HEK293T (cell line): ENCODE data around the gene SCAF4.

Experiments
- CTCF ChIA-PET: fragments of 350-600 bp; formaldehyde crosslinking; extraction: SDS; loops from one replicate; lab custom pipeline; 2021; ENCODE audit warnings: antibody characterized with exemption, inconsistent platforms; lab: Yijun Ruan, JAX
- POLR2A ChIA-PET: fragments of 350-600 bp; formaldehyde crosslinking; extraction: SDS; loops from one replicate; lab custom pipeline; 2020; ENCODE audit warnings: antibody characterized with exemption, inconsistent platforms; lab: Yijun Ruan, JAX
- DNase-seq: peaks from one replicate; pipeline ENCODE4 v3.0.0; 2012; ENCODE audit warnings: mixed read lengths; ENCODE audit errors: extremely low spot score
- ARNT ChIP-seq: fragments of 450-650 bp; IDR thresholded peaks from 2 replicates; pipeline ENCODE4 v1.6.1; 2017; ENCODE audit warnings: mild to moderate bottlenecking
- BHLHE40 ChIP-seq: fragments of 450-650 bp; IDR thresholded peaks from 2 replicates; pipeline ENCODE4 v1.6.1; 2016; ENCODE audit warnings: mild to moderate bottlenecking, moderate library complexity, borderline replicate concordance
- CTBP1 ChIP-seq: fragments of 450-650 bp; IDR thresholded peaks from 2 replicates; pipeline ENCODE4 v1.6.1; 2016; ENCODE audit warnings: borderline replicate concordance
- ELF4 ChIP-seq: fragments of 450-650 bp; IDR thresholded peaks from 2 replicates; pipeline ENCODE4 v1.6.1; 2017; ENCODE audit warnings: antibody characterized with exemption
- FOXA1 ChIP-seq: fragments of 450-650 bp; IDR thresholded peaks from 2 replicates; pipeline ENCODE4 v1.6.1; 2016; ENCODE audit warnings: mild to moderate bottlenecking
- FOXK2 ChIP-seq: fragments of 450-650 bp; IDR thresholded peaks from 2 replicates; pipeline ENCODE4 v1.6.1; 2016; ENCODE audit warnings: mild to moderate bottlenecking
- FOXM1 ChIP-seq: fragments of 450-650 bp; IDR thresholded peaks from 2 replicates; pipeline ENCODE4 v1.6.1; 2017; ENCODE audit warnings: mild to moderate bottlenecking, borderline replicate concordance
- HDGF ChIP-seq: fragments of 450-650 bp; IDR thresholded peaks from 2 replicates; pipeline ENCODE4 v1.6.1; 2017; ENCODE audit warnings: antibody characterized with exemption, borderline replicate concordance
- L3MBTL2 ChIP-seq: fragments of 450-650 bp; conservative IDR thresholded peaks from 2 replicates; pipeline ENCODE4 v1.6.1; 2016; ENCODE audit warnings: mild to moderate bottlenecking
- LEF1 ChIP-seq: fragments of 450-650 bp; IDR thresholded peaks from 2 replicates; pipeline ENCODE4 v1.6.1; 2017; ENCODE audit warnings: mild to moderate bottlenecking, borderline replicate concordance
- NFRKB ChIP-seq: fragments of 450-650 bp; IDR thresholded peaks from 2 replicates; pipeline ENCODE4 v1.6.1; 2016; ENCODE audit warnings: mild to moderate bottlenecking, moderate library complexity
- SP1 ChIP-seq: fragments of 450-650 bp; IDR thresholded peaks from 2 replicates; pipeline ENCODE4 v1.6.1; 2017
- SUZ12 ChIP-seq: fragments of 450-650 bp; IDR thresholded peaks from 2 replicates; pipeline ENCODE4 v1.6.1; 2016; ENCODE audit warnings: mild to moderate bottlenecking
- TARDBP ChIP-seq: fragments of 450-650 bp; IDR thresholded peaks from 2 replicates; pipeline ENCODE4 v1.6.1; 2016
- ZNF384 ChIP-seq: fragments of 450-650 bp; IDR thresholded peaks from 2 replicates; pipeline ENCODE4 v1.6.1; 2016
- TF ChIP-seq, protein P1 (sequence below): fragments of 450-650 bp; IDR thresholded peaks from 2 replicates; pipeline ENCODE4 v1.6.1; 2016

SCAF4 gene

DNA sequence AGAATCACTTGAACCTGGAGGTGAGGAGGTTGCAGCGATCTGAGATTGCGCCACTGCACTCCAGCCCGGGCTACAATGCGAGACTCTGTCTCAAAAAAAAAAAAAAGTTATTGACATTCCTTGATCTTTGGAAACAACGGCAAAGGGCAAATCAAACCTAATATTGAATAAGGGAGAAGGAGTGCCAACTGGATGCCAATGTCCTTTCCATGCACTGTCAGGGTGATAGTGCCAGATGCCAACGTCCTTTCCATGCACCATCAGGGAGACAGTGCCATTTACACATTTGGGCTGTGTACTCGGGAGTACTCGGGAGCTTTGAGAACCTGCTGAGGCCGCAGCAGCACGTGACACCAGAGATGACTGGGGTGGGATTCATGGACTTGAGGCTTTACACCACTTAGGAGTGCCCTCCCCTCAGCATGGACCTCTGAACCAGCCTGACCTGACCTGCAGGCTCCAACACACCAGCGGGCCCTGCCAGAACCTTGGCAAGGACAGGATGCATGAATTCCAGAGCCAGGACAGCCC is 106.9 kb downstream of the SCAF4 start:
- TF ChIP-seq TARDBP, result no peak
- TF ChIP-seq NFRKB, result no peak
- TF ChIP-seq, protein P1, sequence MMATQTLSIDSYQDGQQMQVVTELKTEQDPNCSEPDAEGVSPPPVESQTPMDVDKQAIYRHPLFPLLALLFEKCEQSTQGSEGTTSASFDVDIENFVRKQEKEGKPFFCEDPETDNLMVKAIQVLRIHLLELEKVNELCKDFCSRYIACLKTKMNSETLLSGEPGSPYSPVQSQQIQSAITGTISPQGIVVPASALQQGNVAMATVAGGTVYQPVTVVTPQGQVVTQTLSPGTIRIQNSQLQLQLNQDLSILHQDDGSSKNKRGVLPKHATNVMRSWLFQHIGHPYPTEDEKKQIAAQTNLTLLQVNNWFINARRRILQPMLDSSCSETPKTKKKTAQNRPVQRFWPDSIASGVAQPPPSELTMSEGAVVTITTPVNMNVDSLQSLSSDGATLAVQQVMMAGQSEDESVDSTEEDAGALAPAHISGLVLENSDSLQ, result no peak
- TF ChIP-seq FOXA1, result no peak
- no peak for TF ChIP-seq HDGF
- no peak for TF ChIP-seq FOXK2
- no peak for TF ChIP-seq ELF4
- no peak for TF ChIP-seq ZNF384
- no peak for TF ChIP-seq BHLHE40
- TF ChIP-seq FOXM1, result no peak
- TF ChIP-seq SUZ12, result no peak
- DNase-seq, result no peak
- CTCF ChIA-PET, result no interaction called here
- POLR2A ChIA-PET, result no interaction called here

DNA sequence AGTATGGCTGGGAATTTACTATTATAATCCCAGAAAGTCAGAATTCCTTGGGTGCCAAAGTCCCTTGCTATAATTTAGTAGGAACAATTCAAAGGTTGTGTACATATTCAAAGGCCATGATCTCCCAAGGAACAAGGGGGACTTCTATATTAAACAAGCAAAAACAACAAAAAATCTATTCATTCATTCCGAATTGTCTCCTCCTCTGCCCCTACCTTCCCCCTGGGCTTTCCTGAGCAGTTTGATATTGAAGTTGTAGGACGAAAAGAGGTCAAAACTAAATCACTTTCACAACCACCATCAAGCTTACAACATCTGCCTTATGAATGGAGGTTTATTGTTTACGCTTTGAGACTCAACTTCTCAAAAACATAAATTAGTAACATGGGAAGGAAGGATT is 107.7 kb downstream of the SCAF4 start:
- POLR2A ChIA-PET, result no interaction called here
- DNase-seq, result no peak
- TF ChIP-seq CTBP1, result no peak
- no peak for TF ChIP-seq FOXM1
- TF ChIP-seq FOXK2, result no peak
- CTCF ChIA-PET, result interaction anchor here (0.7 kb wide), 1 partner anchor 358 kb away, joined by 3 read pairs; no protein-coding TSS in a partner anchor

DNA sequence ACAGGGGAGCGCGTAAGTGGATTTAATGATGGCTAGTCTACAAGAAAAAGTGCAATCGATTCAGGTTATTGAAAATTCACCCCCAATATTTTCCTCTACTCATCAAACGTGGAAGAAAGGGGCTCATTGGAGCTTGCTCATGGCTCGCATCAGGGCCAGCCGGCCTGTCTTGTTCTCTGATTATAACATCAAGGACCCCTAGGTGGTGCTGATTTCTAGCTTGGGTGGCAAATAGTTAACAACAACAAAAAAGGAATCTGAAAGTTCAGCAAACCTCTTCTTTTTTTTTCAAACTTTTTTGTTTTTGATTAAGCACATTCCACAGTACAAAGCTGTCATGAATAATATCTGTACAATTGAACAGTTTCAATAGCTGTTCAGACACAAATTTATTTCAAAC is 108.3 kb downstream of the SCAF4 start:
- peak; percentile 40 for DNase-seq
- TF ChIP-seq L3MBTL2 (no peak), LEF1 (no peak), HDGF (no peak), CTBP1 (no peak), BHLHE40 (no peak), FOXA1 (no peak), NFRKB (no peak), ELF4 (no peak), SP1 (no peak), TARDBP (no peak), ZNF384 (no peak), FOXM1 (no peak), SUZ12 (no peak), ARNT (no peak), FOXK2 (no peak)
- TF ChIP-seq, protein P1, result no peak
- ChIA-PET CTCF (interaction anchor here (0.6 to 0.9 kb wide), 3 partner anchors 9 to 1119 kb away, joined by 3 to 4 read pairs (median 3); no protein-coding TSS in a partner anchor), POLR2A (no interaction called here)

DNA sequence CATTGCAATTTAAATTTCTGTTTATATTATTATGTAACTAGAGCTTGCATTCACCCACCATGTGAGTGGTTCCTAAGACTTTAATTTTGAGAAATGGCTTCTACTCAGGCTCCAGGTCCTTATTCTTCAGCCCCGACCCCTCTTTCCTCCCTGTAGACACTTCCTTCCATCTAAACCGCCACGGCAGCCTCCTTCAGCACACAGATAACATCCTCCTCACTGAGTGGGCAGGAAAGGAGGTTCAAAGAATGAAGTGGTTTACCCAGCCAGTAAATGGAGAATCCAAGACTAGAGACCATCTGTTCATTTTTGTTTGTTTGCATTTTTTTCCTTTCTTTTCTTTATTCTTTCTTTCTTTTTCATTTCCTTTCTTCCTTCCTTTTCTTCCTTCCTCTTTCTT is 109.5 kb downstream of the SCAF4 start:
- POLR2A ChIA-PET, result no interaction called here
- TF ChIP-seq FOXM1, result no peak
- TF ChIP-seq SUZ12, result no peak
- no peak for TF ChIP-seq TARDBP
- TF ChIP-seq ELF4, result no peak
- TF ChIP-seq CTBP1, result no peak
- no peak for TF ChIP-seq L3MBTL2
- no peak for TF ChIP-seq ARNT
- TF ChIP-seq LEF1, result no peak
- TF ChIP-seq ZNF384, result no peak
- CTCF ChIA-PET, result no interaction called here
- no peak for DNase-seq
